Uterus (tissue), 2 donors: Measurements from ENCODE around the gene GSK3B.

ENCODE experiments used
- POLR2A ChIP-seq, 2 donors: fragments of 450-650 bp; IDR thresholded peaks; one replicate each; pipeline ENCODE4 v1.6.1; 2016; ENCODE audit warnings: antibody characterized with exemption in 2 of 2, mild to moderate bottlenecking in 1 of 2, moderate library complexity in 1 of 2
- TF ChIP-seq, protein P1 (sequence below), 4 experiments: fragments of 200-600 bp in 2 of 4; fragments of 450-650 bp in 2 of 4; sonication (generic) in 2 of 4; IDR thresholded peaks; one replicate each; pipeline ENCODE4 v1.5.1; 2016 to 2019; ENCODE audit warnings: antibody characterized with exemption in 4 of 4, mild to moderate bottlenecking in 2 of 4, moderate library complexity in 1 of 4

DNA sequence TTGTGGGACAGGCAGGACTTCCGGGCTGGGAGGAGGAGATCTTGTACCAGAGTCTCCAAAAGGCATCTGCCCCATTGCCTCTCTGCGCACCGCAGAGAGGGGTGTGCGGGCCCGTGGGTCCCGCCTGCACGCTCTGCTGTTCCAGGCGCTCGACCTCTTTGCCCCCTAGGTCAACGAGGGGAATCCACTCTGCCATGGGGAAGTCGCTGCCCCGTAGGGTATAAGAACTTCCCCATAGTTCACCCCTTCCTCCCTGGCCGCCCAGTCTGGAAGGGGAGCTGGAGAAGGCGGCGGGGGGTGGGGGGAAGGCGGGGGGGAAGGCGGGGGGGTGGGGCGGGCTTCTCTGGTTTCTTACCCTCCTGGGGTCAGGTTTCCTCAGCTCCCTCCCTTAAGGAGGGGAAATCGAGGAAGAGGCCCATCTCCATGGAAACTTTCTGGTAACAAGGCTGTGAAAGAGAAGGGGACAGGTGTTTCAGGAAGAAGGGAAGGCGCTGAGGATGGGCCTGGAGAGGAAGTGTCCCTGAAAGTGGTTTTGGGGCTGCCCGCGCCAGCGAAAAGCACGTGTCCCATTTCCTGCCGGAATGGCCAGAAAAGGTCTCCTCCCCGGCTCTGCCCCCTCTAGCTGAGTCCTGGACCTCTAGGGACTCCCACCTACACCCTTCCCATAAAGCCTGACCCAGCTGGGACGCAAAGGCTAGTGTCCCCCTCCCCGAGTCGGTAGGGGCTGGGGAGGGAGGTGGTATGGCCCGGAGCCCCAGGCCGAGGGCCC lies 284.8 kb downstream of the GSK3B start:
- TF ChIP-seq, protein P1, sequence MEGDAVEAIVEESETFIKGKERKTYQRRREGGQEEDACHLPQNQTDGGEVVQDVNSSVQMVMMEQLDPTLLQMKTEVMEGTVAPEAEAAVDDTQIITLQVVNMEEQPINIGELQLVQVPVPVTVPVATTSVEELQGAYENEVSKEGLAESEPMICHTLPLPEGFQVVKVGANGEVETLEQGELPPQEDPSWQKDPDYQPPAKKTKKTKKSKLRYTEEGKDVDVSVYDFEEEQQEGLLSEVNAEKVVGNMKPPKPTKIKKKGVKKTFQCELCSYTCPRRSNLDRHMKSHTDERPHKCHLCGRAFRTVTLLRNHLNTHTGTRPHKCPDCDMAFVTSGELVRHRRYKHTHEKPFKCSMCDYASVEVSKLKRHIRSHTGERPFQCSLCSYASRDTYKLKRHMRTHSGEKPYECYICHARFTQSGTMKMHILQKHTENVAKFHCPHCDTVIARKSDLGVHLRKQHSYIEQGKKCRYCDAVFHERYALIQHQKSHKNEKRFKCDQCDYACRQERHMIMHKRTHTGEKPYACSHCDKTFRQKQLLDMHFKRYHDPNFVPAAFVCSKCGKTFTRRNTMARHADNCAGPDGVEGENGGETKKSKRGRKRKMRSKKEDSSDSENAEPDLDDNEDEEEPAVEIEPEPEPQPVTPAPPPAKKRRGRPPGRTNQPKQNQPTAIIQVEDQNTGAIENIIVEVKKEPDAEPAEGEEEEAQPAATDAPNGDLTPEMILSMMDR (IDR thresholded peaks at IDR 0.05), result no peak
- TF ChIP-seq POLR2A (IDR thresholded peaks at IDR 0.05), result no peak
